Lung (tissue), 12 donors: Measurements from ENCODE around the gene GOLT1A. TPM values are rescaled to one million over a fixed set of nuclear protein-coding genes. Genes with fewer than 3 reads are reported as not detected.
A peak's percentile ranks its signal among the peaks of the same experiment; 100 is the strongest.

ENCODE experiments used
- ATAC-seq: fragments of 200-7000 bp; cut with Tn5 transposase; one replicate; pipeline ENCODE4 v1.9.1; 2020; ENCODE audit warnings: moderate number of reproducible peaks; ENCODE audit not compliant: insufficient read depth, low FRiP score
- DNase-seq, 3 donors: peaks; one replicate each; pipeline ENCODE4 v3.0.0-alpha.2; 2013 to 2017
- H3K27ac ChIP-seq, 2 donors: one replicate each; pipeline ENCODE4 v1.5.1; 2013; ENCODE audit warnings: mild to moderate bottlenecking in 2 of 2, moderate library complexity in 2 of 2, control low read depth in 1 of 2, inconsistent platforms in 1 of 2, low read depth in 1 of 2, low read length in 1 of 2
- H3K27me3 ChIP-seq, 3 donors: one replicate each; pipeline ENCODE4 v1.5.1; 2013; ENCODE audit warnings: low read length in 2 of 3; ENCODE audit not compliant: control insufficient read depth in 3 of 3, insufficient read depth in 3 of 3
- H3K36me3 ChIP-seq, 4 donors: one replicate each; pipeline ENCODE4 v1.5.1; 2013; ENCODE audit warnings: low read length in 4 of 4, mild to moderate bottlenecking in 1 of 4, moderate library complexity in 1 of 4; ENCODE audit not compliant: control insufficient read depth in 4 of 4, insufficient read depth in 4 of 4
- H3K4me1 ChIP-seq, 5 donors: one replicate each; pipeline ENCODE4 v1.5.1; 2013; ENCODE audit warnings: low read length in 5 of 5, mild to moderate bottlenecking in 2 of 5, moderate library complexity in 1 of 5; ENCODE audit not compliant: control insufficient read depth in 5 of 5, insufficient read depth in 5 of 5
- H3K4me3 ChIP-seq: one replicate; pipeline ENCODE4 v1.5.1; 2013; ENCODE audit warnings: mild to moderate bottlenecking, control low read depth, moderate library complexity
- H3K9ac ChIP-seq, 2 donors: one replicate each; pipeline ENCODE4 v1.5.1; 2013; ENCODE audit warnings: low read length in 2 of 2, control low read depth in 1 of 2; ENCODE audit not compliant: insufficient read depth in 1 of 2
- H3K9me3 ChIP-seq, 4 donors: one replicate each; pipeline ENCODE4 v1.5.1; 2013; ENCODE audit warnings: low read length in 3 of 4, mild to moderate bottlenecking in 1 of 4, moderate library complexity in 1 of 4; ENCODE audit not compliant: control insufficient read depth in 4 of 4, insufficient read depth in 3 of 4
- CTCF ChIP-seq: IDR thresholded peaks from 2 replicates; pipeline ENCODE4 v1.5.1; 2012; ENCODE audit warnings: mild to moderate bottlenecking; ENCODE audit errors: control extremely low read depth, extremely low read depth
- WGBS, 2 donors: extraction: QIAGEN DNeasy Blood & Tissue Kit; methylation state at CpG; one replicate each; pipeline ENCODE4 v1.1.7; 2013; 5-methylcytosine and 5-hydroxymethylcytosine counted together
- polyA plus RNA-seq, 2 donors: library from polyadenylated mRNA; stranded (reverse); fragments of 200-250 nt; gene quantifications; one replicate each; pipeline ENCODE4 v1.2.1, GENCODE V29; 2013
- total RNA-seq, 2 donors: library from RNA; depleted of rRNA in 1 of 2; stranded (reverse); fragments of >200 nt in 1 of 2; gene quantifications; one replicate each; pipeline ENCODE4 v1.2.1, GENCODE V29; 2014 to 2021
- donor health status: control.
- donor health status: control.
- donor health status: Bipolar disorder and iron deficiency.
- donor health status: healthy.
- donor health status: DM: yes; HTN: yes; CAD: no.

Gene GOLT1A
- total and polyA plus RNA-seq, 4 donors, result 4.1 to 23.8 (median 7.7) TPM

- H3K9ac ChIP-seq, result no peak overlapping the region
- no peaks in the 10 kb centered on the region for H3K9me3 ChIP-seq
- no peaks in the 10 kb centered on the region for H3K27me3 ChIP-seq
- DNase-seq (no peak), ATAC-seq (no peak)
- no peak overlapping the region for H3K4me3 ChIP-seq
- 90 to 91% methylated on average over 3 of the region's 3 CpGs for WGBS, 2 donors
- no peak for TF ChIP-seq CTCF
- no peak overlapping the region for H3K27ac ChIP-seq
- H3K36me3 ChIP-seq, result no peaks in the 10 kb centered on the region
- peaks cover 0 to 4% (median 0%) of the 10 kb centered on the region in 5 donors for H3K4me1 ChIP-seq
These were observed 1.1 kb downstream of the GOLT1A start for GRCh38 chr1:204212715-204213114.

- DNase-seq (no peak), ATAC-seq (no peak)
- no peak overlapping the region for H3K27ac ChIP-seq
- 77 to 81% methylated on average over 7 of the region's 7 CpGs for WGBS, 2 donors
- H3K4me1 ChIP-seq, result peaks cover 0 to 8% (median 0%) of the 10 kb centered on the region in 5 donors
- no peaks in the 10 kb centered on the region for H3K27me3 ChIP-seq
- TF ChIP-seq CTCF, result no peak
- no peak overlapping the region for H3K4me3 ChIP-seq
- no peaks in the 10 kb centered on the region for H3K9me3 ChIP-seq
- H3K36me3 ChIP-seq, result no peaks in the 10 kb centered on the region
- H3K9ac ChIP-seq, result no peak overlapping the region
These were observed 2.7 kb downstream of the GOLT1A start for GRCh38 chr1:204211046-204211445.

GRCh38 chr1:204207136-204207616 is 6.6 kb downstream of the GOLT1A start:
- peak; percentile 29 to 52 (median 38) for DNase-seq
- ATAC-seq, result peak; percentile 69
- peak; percentile 74 for TF ChIP-seq CTCF
- H3K9ac ChIP-seq, result no peak overlapping the region
- H3K27ac ChIP-seq, result no peak overlapping the region
- WGBS, 2 donors, result 20 to 22% methylated on average over 13 of the region's 13 CpGs
- H3K36me3 ChIP-seq, result no peaks in the 10 kb centered on the region
- H3K27me3 ChIP-seq, result peaks cover 0 to 3% (median 2%) of the 10 kb centered on the region in 3 donors
- peaks cover 0 to 4% (median 0%) of the 10 kb centered on the region in 5 donors for H3K4me1 ChIP-seq
- H3K9me3 ChIP-seq, result no peaks in the 10 kb centered on the region
- H3K4me3 ChIP-seq, result no peak overlapping the region

GRCh38 chr1:204206121-204206520 is 7.7 kb downstream of the GOLT1A start:
- WGBS, 2 donors, result 59 to 68% methylated on average over 2 of the region's 2 CpGs
- H3K27ac ChIP-seq, result no peak overlapping the region

More at GRCh38 chr1:204206121-204206520, 7.7 kb downstream of the GOLT1A start:
- ATAC-seq (no peak), DNase-seq (no peak)
- Histone ChIP-seq H3K4me3 (no peak overlapping the region), H3K36me3 (no peaks in the 10 kb centered on the region), H3K4me1 (peaks cover 0 to 4% (median 0%) of the 10 kb centered on the region in 5 donors), H3K9ac (no peak overlapping the region), H3K9me3 (no peaks in the 10 kb centered on the region), H3K27me3 (peaks cover 0 to 3% (median 2%) of the 10 kb centered on the region in 3 donors)
- no peak for TF ChIP-seq CTCF
